ENCODE results near the gene ASB18. TPM values are rescaled to one million over a fixed set of nuclear protein-coding genes. Genes with fewer than 3 reads are reported as not detected.

The ASB18 gene
- total and polyA plus RNA-seq, 4 donors: not detected

DNA sequence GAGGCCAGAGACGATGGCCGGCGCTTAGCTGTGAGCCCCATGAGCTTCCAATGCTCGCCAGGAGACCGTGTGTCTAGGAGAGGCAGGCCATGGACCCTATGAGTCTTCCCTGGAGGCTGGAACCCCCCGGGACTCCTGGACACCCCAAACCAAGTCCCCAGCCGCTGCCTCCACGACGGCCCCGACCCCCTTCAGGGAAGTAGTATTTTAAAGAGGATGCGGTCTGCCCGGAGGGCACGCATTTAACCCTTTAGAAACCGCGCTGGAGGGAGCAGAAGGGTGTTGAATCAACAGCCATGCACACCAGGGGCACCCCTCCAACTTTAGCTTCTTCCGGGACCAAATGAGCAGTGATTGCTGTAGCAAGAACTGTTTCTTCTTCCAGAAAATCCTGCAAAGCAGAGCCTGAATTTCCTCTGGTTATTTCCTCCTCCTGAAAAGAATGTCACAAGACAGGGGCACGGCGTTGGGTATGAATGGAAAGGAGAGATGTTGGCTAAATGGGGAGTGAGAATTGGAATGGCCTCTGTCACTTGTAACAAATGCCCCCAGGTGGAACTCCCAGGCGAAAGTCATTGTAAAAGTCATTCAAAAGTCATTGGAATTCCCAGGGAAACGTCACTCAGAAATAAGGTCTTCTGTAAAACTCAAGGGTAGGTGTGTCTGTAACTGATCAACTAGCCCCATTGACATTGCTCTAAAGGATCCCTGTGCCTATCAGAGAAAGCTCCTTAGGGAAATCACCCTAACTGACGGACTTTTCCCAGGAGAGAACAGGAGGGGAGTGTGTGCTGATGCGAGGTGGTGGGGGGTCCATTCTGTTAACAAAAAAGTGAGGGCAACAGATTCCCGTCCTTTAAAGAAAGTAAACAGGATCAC, 90.2 kb downstream of the ASB18 start:
- no peak for DNase-seq (ENCODE audit: low spot score)
- TF ChIP-seq YY1 (IDR thresholded peaks at IDR 0.05): no peak
- no peak for TF ChIP-seq HNF4G (IDR thresholded peaks at IDR 0.05)
- TF ChIP-seq RAD21 (IDR thresholded peaks at IDR 0.05): no peak
- TF ChIP-seq GABPA (IDR thresholded peaks at IDR 0.05 in 1 of 2, conservative IDR thresholded peaks at IDR 0.05 in 1 of 2): no peak
- TF ChIP-seq, protein P1, sequence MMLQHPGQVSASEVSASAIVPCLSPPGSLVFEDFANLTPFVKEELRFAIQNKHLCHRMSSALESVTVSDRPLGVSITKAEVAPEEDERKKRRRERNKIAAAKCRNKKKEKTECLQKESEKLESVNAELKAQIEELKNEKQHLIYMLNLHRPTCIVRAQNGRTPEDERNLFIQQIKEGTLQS (IDR thresholded peaks at IDR 0.05): no peak
- TF ChIP-seq FOXA1 (IDR thresholded peaks at IDR 0.05): no peak
- TF ChIP-seq, protein P2, sequence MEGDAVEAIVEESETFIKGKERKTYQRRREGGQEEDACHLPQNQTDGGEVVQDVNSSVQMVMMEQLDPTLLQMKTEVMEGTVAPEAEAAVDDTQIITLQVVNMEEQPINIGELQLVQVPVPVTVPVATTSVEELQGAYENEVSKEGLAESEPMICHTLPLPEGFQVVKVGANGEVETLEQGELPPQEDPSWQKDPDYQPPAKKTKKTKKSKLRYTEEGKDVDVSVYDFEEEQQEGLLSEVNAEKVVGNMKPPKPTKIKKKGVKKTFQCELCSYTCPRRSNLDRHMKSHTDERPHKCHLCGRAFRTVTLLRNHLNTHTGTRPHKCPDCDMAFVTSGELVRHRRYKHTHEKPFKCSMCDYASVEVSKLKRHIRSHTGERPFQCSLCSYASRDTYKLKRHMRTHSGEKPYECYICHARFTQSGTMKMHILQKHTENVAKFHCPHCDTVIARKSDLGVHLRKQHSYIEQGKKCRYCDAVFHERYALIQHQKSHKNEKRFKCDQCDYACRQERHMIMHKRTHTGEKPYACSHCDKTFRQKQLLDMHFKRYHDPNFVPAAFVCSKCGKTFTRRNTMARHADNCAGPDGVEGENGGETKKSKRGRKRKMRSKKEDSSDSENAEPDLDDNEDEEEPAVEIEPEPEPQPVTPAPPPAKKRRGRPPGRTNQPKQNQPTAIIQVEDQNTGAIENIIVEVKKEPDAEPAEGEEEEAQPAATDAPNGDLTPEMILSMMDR (IDR thresholded peaks at IDR 0.05; ENCODE audit: low read depth, low read length, missing input control): no peak
- TF ChIP-seq HNF4A (conservative IDR thresholded peaks at IDR 0.05): no peak
- TF ChIP-seq, protein P3, sequence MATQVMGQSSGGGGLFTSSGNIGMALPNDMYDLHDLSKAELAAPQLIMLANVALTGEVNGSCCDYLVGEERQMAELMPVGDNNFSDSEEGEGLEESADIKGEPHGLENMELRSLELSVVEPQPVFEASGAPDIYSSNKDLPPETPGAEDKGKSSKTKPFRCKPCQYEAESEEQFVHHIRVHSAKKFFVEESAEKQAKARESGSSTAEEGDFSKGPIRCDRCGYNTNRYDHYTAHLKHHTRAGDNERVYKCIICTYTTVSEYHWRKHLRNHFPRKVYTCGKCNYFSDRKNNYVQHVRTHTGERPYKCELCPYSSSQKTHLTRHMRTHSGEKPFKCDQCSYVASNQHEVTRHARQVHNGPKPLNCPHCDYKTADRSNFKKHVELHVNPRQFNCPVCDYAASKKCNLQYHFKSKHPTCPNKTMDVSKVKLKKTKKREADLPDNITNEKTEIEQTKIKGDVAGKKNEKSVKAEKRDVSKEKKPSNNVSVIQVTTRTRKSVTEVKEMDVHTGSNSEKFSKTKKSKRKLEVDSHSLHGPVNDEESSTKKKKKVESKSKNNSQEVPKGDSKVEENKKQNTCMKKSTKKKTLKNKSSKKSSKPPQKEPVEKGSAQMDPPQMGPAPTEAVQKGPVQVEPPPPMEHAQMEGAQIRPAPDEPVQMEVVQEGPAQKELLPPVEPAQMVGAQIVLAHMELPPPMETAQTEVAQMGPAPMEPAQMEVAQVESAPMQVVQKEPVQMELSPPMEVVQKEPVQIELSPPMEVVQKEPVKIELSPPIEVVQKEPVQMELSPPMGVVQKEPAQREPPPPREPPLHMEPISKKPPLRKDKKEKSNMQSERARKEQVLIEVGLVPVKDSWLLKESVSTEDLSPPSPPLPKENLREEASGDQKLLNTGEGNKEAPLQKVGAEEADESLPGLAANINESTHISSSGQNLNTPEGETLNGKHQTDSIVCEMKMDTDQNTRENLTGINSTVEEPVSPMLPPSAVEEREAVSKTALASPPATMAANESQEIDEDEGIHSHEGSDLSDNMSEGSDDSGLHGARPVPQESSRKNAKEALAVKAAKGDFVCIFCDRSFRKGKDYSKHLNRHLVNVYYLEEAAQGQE (IDR thresholded peaks at IDR 0.05): no peak
- TF ChIP-seq, protein P4, sequence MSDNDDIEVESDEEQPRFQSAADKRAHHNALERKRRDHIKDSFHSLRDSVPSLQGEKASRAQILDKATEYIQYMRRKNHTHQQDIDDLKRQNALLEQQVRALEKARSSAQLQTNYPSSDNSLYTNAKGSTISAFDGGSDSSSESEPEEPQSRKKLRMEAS (IDR thresholded peaks at IDR 0.05): no peak
- no peak for TF ChIP-seq NR2F2 (IDR thresholded peaks at IDR 0.05)
- TF ChIP-seq JUND (IDR thresholded peaks at IDR 0.05): no peak
- no peak for TF ChIP-seq SP1 (IDR thresholded peaks at IDR 0.05)
- Histone ChIP-seq H3K27ac (ENCODE audit: low read depth in 1 of 2, low read length in 2 of 2) (no peak overlapping the region), H3K4me3 (ENCODE audit: low read depth in 1 of 3, low read length in 3 of 3) (no peak overlapping the region), H3K36me3 (ENCODE audit: control insufficient read depth in 4 of 4, insufficient read depth in 3 of 4, low read depth in 1 of 4, low read length in 3 of 4) (no peaks in the 10 kb centered on the region), H3K4me1 (ENCODE audit: control insufficient read depth in 4 of 4, insufficient read depth in 4 of 4, low read length in 3 of 4) (peaks cover 9 to 16% (median 12%) of the 10 kb centered on the region in 4 donors), H3K9ac (ENCODE audit: low read depth in 1 of 2, low read length in 2 of 2) (no peak overlapping the region), H3K9me3 (ENCODE audit: control insufficient read depth in 4 of 4, low read length in 3 of 4) (no peaks in the 10 kb centered on the region), H3K27me3 (ENCODE audit: control insufficient read depth in 4 of 4, insufficient read depth in 4 of 4, low read length in 3 of 4) (peaks cover 0 to 43% (median 33%) of the 10 kb centered on the region in 4 donors)
- WGBS: 5% methylated on average over 23 of the region's 23 CpGs

DNA sequence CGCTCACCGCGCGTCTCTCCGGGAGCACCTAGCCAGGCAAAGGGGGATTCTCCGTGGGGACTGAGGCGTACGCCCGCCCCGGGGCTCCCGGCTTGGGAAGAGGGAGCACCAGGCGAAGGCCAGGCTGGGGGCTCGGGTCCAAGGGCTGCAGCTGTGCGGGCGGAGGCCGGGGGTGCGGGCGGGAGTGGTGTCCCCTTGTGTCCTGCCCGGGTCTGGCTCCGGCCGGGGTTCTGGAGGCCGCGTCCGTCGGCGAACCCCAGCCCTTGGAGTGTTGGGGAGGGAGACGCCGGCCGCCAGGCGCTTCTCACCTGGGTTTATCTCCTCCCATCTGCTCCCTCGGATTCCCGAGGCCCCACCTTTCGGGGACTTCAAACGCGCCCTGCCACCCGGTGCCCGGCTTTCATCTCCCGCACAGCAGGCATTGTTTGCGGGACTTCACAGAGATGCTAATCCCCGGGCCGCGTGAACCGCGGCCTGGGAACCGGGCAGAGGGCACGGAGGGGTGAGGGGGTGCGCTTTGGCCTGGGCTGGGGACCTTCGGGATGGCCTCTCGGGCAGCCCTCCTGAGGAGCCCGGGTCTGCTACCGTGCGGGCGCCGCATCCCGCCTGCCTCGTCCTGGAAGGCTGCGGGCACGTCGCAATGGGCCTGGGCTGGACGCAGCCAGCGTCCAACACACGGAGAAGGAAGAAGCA, 91.0 kb downstream of the ASB18 start:
- Histone ChIP-seq H3K9ac (ENCODE audit: low read depth in 1 of 2, low read length in 2 of 2) (no peak overlapping the region), H3K4me3 (ENCODE audit: low read depth in 1 of 3, low read length in 3 of 3) (no peak overlapping the region), H3K4me1 (ENCODE audit: control insufficient read depth in 4 of 4, insufficient read depth in 4 of 4, low read length in 3 of 4) (peaks cover 2 to 14% (median 9%) of the 10 kb centered on the region in 4 donors), H3K27ac (ENCODE audit: low read depth in 1 of 2, low read length in 2 of 2) (no peak overlapping the region), H3K36me3 (ENCODE audit: control insufficient read depth in 4 of 4, insufficient read depth in 3 of 4, low read depth in 1 of 4, low read length in 3 of 4) (no peaks in the 10 kb centered on the region), H3K9me3 (ENCODE audit: control insufficient read depth in 4 of 4, low read length in 3 of 4) (no peaks in the 10 kb centered on the region), H3K27me3 (ENCODE audit: control insufficient read depth in 4 of 4, insufficient read depth in 4 of 4, low read length in 3 of 4) (peaks cover 0 to 38% (median 32%) of the 10 kb centered on the region in 4 donors)
- DNase-seq (ENCODE audit: low spot score): no peak
- WGBS: 4% methylated on average over 62 of the region's 62 CpGs
- TF ChIP-seq, protein P1 (IDR thresholded peaks at IDR 0.05): no peak
- TF ChIP-seq EGR1 (IDR thresholded peaks at IDR 0.05; ENCODE audit: low read depth in 2 of 2) (no peak), NR2F2 (IDR thresholded peaks at IDR 0.05) (no peak), JUND (IDR thresholded peaks at IDR 0.05) (no peak), SP1 (IDR thresholded peaks at IDR 0.05) (no peak), YY1 (IDR thresholded peaks at IDR 0.05) (no peak), RXRA (IDR thresholded peaks at IDR 0.05) (no peak), HNF4A (conservative IDR thresholded peaks at IDR 0.05) (no peak), FOXA2 (IDR thresholded peaks at IDR 0.05) (no peak), RAD21 (IDR thresholded peaks at IDR 0.05) (no peak), HNF4G (IDR thresholded peaks at IDR 0.05) (no peak), FOXA1 (IDR thresholded peaks at IDR 0.05) (no peak)
- TF ChIP-seq, protein P5, sequence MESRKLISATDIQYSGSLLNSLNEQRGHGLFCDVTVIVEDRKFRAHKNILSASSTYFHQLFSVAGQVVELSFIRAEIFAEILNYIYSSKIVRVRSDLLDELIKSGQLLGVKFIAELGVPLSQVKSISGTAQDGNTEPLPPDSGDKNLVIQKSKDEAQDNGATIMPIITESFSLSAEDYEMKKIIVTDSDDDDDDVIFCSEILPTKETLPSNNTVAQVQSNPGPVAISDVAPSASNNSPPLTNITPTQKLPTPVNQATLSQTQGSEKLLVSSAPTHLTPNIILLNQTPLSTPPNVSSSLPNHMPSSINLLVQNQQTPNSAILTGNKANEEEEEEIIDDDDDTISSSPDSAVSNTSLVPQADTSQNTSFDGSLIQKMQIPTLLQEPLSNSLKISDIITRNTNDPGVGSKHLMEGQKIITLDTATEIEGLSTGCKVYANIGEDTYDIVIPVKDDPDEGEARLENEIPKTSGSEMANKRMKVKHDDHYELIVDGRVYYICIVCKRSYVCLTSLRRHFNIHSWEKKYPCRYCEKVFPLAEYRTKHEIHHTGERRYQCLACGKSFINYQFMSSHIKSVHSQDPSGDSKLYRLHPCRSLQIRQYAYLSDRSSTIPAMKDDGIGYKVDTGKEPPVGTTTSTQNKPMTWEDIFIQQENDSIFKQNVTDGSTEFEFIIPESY (IDR thresholded peaks at IDR 0.05): no peak
- TF ChIP-seq, protein P4 (IDR thresholded peaks at IDR 0.05): no peak
- TF ChIP-seq, protein P2 (IDR thresholded peaks at IDR 0.05; ENCODE audit: low read depth, low read length, missing input control): no peak
